GM12865 (cell line): Measurements from ENCODE around the gene ADGRD1.

Source experiments
- DNase-seq: peaks from one replicate; pipeline ENCODE4 v3.0.0; 2010; ENCODE audit warnings: low read depth
- H3K4me3 ChIP-seq: 2 replicates; pipeline ENCODE4 v1.5.1; 2011; ENCODE audit warnings: mild to moderate bottlenecking, low read depth, low read length, control low read depth
- TF ChIP-seq, protein P1 (sequence below): IDR thresholded peaks from 2 replicates; pipeline ENCODE4 v1.5.1; 2011; ENCODE audit warnings: low read length, control low read depth, low read depth, inconsistent platforms; ENCODE audit not compliant: insufficient read depth; ENCODE audit errors: missing control alignments

ADGRD1 gene

GRCh38 chr12:131147293-131147692, 193.6 kb downstream of the ADGRD1 start:
- H3K4me3 ChIP-seq, result no peak overlapping the region
- DNase-seq, result no peak
- TF ChIP-seq, protein P1, sequence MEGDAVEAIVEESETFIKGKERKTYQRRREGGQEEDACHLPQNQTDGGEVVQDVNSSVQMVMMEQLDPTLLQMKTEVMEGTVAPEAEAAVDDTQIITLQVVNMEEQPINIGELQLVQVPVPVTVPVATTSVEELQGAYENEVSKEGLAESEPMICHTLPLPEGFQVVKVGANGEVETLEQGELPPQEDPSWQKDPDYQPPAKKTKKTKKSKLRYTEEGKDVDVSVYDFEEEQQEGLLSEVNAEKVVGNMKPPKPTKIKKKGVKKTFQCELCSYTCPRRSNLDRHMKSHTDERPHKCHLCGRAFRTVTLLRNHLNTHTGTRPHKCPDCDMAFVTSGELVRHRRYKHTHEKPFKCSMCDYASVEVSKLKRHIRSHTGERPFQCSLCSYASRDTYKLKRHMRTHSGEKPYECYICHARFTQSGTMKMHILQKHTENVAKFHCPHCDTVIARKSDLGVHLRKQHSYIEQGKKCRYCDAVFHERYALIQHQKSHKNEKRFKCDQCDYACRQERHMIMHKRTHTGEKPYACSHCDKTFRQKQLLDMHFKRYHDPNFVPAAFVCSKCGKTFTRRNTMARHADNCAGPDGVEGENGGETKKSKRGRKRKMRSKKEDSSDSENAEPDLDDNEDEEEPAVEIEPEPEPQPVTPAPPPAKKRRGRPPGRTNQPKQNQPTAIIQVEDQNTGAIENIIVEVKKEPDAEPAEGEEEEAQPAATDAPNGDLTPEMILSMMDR, result no peak

DNA sequence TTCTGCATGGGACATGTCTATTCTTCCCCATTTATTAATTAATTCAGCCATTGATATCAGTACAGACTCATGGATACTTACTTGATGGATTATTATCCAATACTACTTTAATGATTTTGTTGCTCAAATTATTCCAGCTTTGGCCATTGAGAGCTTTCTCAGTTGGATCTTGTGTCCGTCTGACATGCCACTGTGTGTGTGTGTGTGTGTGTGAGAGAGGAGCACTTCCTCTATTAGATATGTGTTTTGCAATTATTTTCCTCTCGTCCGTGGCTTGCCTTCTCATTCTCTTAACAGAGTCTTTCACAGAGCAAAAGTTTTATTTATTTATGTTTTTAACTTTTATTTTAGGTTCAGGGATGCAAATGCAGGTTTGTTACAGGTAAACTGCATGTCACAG, 194.2 kb downstream of the ADGRD1 start:
- DNase-seq, result no peak
- TF ChIP-seq, protein P1, result no peak
- no peak overlapping the region for H3K4me3 ChIP-seq

DNA sequence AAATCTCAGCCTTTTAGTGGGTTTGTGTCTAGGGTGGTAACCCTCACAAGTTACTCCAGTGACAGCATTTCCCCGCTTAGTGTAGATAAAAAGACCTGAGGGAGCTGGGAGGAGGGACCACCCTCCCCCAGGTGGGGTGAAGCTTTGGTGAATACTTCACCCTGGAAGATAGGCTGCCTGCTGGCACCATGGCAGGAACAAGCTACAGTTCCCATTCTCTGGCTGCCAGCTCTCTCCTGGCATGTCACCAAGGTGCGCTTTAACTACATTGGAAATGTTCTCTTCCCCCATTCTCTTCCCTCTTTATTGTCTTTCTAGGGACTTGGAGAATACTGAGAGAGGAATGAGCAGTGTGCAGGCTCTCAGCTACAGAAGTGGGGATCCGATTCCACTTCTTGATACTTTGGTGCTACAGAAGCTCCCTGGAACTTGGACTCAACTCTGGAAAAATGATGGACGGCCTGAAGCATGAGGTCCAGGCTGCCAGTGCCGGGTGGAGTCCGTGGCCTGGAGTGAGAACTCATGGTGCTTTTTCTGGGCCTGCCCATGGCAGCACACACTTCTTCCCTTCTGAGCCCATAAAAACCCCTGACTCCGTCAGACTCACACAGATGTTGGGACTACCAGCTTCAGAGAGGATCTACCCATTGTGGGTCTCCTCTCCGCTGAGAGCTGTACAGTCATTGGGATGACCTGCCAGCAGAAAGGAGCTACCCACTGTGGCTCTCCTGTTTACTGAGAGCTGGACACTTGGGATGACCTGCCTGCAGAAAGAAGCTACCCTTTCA, 198.0 kb downstream of the ADGRD1 start:
- TF ChIP-seq, protein P1, result no peak
- no peak overlapping the region for H3K4me3 ChIP-seq
- DNase-seq, result no peak

- DNase-seq, result no peak
- H3K4me3 ChIP-seq, result no peak overlapping the region
- TF ChIP-seq, protein P1, result no peak
Observed at GRCh38 chr12:131152587-131152986, 198.9 kb downstream of the ADGRD1 start.

- TF ChIP-seq, protein P1, result no peak
- DNase-seq, result no peak
- no peak overlapping the region for H3K4me3 ChIP-seq
Observed at GRCh38 chr12:131153016-131153415, 199.3 kb downstream of the ADGRD1 start.

DNA sequence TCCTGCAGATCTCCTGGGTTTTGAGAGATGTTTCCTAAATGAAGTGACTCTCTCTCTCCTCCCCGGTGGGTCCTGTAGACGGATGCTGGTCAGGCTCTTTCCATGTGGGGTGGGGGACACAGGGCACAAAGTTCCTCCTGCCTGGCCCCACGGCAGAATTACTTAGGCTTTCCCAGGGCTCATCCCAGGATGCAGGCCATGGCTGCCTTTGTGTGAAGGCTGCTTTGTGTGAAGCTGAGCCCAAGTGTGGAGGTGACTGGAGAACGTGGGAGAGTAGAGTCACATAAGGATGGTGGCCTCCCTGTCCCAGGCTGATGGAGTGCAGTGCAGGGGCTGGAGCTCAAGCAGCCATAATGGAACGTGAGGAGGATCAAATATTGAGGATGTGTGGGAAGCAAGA, 200.2 kb downstream of the ADGRD1 start:
- DNase-seq, result no peak
- TF ChIP-seq, protein P1, result no peak
- H3K4me3 ChIP-seq, result no peak overlapping the region

DNA sequence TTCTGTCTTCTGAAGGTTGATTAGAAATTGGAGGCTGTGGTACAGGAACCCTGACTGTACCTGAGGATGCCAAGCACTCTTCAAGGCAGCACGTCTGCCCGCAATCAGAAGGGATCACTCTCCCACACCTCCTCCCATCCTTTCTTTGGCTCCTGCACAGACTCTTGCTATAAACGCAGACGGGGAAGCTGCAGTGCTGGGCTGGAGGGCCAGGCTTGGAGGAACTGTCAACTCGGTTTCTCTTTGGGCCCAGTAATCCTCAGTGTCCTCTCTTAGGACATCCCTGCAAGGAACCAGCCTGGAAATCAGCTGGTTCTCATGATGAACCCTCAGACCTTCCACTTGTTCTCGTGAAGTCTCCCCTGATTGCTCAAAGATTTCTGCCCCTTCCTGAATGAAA, 201.4 kb downstream of the ADGRD1 start:
- DNase-seq, result no peak
- H3K4me3 ChIP-seq, result no peak overlapping the region
- TF ChIP-seq, protein P1, result no peak
